ENCODE measurements around the gene PPP2R3C. TPM values are rescaled to one million over a fixed set of nuclear protein-coding genes. Genes with fewer than 3 reads are reported as not detected.
"Not testable (repeated sequence)": the region's sequence is repeated elsewhere in the genome, so short reads cannot be mapped to it uniquely, and the experiment has no call there.

Gene PPP2R3C
- total RNA-seq (2014; rRNA removed; shearing (Covaris generic)) = 20.6 and 23.7 TPM in 2 replicates

DNA sequence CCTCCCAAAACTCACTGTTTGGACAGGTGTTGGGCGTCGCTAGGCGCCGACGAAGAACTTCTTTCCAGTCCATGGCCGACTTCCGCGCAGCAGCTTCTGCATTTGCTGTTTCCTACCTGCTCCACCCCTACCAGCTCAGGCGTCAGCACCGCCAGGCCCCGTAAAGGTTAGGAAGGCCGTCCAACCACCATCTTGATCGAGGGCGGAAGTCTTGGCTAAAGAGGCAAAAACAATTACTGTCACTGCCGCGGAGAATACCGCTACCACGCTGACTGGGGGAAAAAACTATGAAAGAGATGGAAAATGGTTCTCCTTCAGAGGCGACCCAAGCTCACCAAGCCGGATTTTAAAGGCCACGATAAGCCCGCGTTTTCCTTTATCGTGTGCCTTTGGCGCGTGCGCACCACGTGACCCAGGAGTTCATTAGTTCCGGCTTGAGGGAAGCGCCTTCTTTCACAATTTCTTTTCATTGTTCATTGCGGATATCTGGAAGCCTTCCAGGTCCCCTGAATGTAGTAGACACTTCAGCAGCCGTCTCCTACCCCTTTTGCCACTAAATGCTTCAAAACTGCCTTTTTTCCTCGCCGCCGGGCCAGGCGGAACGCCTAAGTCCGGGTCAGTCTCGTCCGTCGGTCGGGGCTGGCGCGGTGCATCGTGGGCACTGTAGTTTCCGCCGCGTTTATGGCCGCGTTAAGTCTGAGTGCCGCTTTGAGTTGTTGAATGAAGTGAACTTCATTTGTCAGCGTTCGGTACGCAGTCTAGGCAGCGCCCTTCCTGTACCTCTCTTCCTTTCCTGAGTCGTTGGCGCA, at the start of gene PPP2R3C, which contains the start of gene PRORP:
Gene PPP2R3C, minus strand, starts transcription at position 104 of the 809 bp plus-strand sequence. Its CDS starts 31 bp downstream, at position 73.
Gene PRORP, plus strand, starts transcription at position 666 of the 809 bp plus-strand sequence. CDS start 694 bp downstream, outside the sequence.
- DNase-seq (ENCODE audit: low read depth) = peak; percentile 98

GRCh38 chr14:35167496-35167895, 45.7 kb upstream of the PPP2R3C start:
- DNase-seq (ENCODE audit: low read depth) = no peak

DNA sequence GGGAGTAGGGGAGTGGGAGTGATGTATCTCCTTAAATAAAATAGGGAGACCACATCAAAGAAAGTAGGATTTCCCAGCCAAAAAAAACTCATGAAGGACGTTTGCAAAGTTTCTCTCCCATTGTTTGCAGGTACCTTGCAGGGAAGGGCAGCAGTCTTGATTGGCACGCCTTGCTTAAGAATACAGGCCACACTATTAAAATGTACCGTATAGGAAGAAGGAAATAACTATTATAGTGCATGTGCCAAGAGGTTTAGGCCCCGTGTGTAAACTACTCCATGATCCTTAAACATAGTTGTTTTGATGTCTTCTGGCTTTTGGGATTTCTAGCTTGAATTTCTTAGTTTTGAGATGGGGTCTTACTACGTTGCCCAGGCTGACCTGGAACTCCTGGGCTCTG, 43.1 kb upstream of the PPP2R3C start:
- DNase-seq (ENCODE audit: low read depth) = no peak

- no peak for DNase-seq (ENCODE audit: low read depth)
These were observed 41.6 kb upstream of the PPP2R3C start for GRCh38 chr14:35163384-35163783.

DNA sequence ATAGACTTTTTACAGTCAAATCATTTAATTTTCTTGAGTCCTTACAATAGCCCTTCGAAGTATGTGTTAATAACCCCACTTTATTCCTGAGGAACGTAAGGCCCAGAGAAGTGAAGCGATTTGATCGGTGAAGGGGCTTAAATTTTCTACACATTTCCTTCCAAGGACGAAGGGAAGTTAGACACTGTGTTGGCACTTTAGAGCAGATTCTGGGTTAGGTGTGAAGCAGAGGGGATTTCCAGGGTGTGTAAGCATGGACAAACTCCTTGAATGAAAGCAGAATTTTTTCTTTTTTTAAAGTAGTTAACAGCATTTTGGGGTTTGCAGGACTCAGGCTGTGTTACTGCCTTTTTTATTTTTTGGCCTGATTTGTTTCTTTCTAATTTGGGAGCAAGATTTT, 39.4 kb upstream of the PPP2R3C start:
- peak; percentile 12 for DNase-seq (ENCODE audit: low read depth)

DNA sequence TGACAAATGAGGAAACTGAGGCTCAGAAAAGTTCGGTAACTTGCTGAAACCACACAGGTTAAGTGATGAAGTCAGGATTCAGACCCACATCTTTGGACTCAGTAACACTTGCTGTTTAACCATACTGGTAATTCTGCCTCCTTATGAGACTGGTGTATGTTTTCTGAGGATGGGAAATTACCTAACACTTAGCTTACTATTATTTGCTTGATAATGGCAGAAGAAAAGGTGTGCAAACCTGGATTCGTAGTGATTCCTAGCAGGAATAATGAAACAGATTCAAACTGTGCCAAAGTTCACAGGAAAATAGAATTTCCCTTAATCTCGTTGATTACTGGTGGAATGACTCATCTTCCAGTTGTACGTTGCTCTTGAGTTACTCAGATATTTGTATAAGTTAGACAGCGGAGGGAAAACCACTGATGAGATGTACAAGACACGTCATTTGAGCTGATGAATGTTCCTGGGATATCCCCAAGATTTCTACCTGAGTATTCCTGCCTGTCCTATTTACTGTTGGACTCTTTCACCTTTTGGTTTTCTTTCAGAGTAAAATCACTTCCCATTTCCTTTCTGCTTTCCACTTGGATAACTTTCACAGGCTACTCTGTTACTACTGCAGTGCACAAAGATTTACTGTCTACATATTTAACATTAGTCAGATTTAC, 38.1 kb upstream of the PPP2R3C start:
- peak; percentile 94 for DNase-seq (ENCODE audit: low read depth)

GRCh38 chr14:35158951-35159653, 37.3 kb upstream of the PPP2R3C start:
- no peak for DNase-seq (ENCODE audit: low read depth)

GRCh38 chr14:35158491-35158890, 36.7 kb upstream of the PPP2R3C start:
- no peak for DNase-seq (ENCODE audit: low read depth)

DNA sequence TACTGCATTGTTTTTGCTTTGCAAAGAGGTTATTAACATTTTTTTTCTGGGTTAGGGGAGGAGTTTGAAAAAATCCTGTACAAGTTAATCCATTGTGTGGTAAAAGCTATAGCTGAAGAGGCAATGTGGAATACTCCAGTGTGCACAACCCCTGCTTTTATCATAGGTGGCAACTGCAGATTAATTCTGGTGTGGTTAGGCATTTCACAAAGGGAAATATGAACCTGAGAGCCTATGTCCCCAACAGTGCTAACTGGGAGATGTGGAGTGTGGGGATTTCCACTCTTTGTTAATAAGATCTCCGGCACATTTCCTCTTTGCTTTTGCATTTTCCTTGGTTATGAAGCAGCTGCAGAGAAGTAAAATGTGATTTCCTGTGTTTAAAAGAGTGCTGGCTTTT, 34.2 kb upstream of the PPP2R3C start:
- DNase-seq (ENCODE audit: low read depth) = peak; percentile 57

DNA sequence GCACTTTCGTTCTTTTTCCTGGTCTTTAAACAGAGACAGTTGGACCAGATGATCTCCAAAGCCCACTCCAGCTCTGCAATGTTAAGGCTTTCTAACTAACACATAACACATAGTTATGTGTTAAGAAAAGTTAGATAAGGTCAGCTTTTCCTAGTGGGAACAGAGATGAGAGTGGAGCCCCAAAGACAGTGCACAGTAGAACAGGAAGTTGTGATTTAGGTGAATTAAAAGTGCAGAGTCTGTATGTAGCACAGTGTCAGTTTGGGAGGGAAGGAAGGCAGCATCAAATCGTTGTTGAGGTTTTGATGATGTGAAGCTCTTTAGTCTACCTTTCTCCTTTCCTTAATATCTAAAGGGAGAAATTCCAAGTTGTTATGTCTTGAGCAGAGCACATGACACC, 32.2 kb upstream of the PPP2R3C start:
- DNase-seq (ENCODE audit: low read depth) = no peak

- not testable (repeated sequence) for DNase-seq (ENCODE audit: low read depth)
These were observed 30.7 kb upstream of the PPP2R3C start for GRCh38 chr14:35152531-35152930.

DNA sequence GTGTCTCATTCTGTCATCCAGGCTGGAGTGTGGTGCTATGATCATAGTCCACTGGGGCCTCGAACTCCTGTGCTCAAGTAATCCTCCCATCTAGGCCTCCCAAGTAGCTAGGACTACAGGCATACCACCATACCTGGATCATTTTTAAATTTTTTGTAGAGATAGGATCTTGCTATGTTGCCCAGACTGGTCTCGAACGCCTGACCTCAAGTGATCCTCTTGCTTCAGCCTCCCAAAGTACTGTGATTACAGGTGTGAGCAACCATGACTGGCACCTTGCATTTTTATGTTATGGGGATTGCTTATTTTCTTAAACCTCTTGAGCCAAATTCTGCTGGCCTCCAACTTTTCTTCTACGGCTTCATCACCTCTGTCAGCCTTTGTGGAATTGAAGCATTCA, 27.4 kb upstream of the PPP2R3C start:
- DNase-seq (ENCODE audit: low read depth) = no peak

GRCh38 chr14:35147711-35148110, 25.9 kb upstream of the PPP2R3C start:
- DNase-seq (ENCODE audit: low read depth) = no peak

GRCh38 chr14:35147186-35147585, 25.4 kb upstream of the PPP2R3C start:
- no peak for DNase-seq (ENCODE audit: low read depth)

DNA sequence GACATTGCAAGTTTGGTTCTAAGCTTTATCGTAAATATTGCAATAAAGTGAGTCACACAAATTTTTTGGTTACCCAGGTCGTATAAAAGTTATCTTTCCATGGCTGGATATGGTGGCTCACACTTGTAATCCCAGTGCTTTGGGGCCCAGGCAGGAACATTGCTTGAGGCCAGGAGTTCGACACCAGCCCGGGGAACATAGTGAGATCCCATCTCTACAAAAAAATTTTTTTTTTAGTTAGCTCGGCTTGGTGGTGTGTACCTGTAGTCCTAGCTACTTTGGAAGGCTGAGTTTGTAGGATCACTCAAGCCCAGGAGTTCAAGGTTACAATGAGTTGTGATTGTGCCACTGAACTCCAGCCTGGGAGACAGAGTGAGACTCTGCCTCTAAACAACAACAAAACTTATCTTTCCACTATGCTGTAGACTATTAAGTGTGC, 24.9 kb upstream of the PPP2R3C start:
- DNase-seq (ENCODE audit: low read depth) = peak; percentile 34

DNA sequence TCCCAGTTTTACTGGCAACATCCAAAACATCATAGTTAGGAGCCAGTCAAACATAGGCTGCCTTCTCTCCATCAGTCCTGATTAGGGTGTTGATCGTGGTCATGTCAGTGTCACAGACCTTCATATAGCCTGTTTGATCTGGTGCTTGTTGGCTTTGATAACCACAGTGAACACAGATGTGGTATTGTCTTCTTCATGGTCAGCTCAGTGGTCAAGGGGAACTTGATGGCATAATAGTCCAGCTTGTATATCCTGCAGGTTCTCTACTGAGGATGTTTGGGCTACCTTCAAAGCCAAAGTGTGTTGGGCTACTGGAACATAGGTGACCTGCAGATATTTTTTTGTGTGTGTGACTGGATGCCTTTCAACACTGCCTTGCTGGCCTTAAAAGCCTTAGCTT, 22.2 kb upstream of the PPP2R3C start:
- no peak for DNase-seq (ENCODE audit: low read depth)

DNA sequence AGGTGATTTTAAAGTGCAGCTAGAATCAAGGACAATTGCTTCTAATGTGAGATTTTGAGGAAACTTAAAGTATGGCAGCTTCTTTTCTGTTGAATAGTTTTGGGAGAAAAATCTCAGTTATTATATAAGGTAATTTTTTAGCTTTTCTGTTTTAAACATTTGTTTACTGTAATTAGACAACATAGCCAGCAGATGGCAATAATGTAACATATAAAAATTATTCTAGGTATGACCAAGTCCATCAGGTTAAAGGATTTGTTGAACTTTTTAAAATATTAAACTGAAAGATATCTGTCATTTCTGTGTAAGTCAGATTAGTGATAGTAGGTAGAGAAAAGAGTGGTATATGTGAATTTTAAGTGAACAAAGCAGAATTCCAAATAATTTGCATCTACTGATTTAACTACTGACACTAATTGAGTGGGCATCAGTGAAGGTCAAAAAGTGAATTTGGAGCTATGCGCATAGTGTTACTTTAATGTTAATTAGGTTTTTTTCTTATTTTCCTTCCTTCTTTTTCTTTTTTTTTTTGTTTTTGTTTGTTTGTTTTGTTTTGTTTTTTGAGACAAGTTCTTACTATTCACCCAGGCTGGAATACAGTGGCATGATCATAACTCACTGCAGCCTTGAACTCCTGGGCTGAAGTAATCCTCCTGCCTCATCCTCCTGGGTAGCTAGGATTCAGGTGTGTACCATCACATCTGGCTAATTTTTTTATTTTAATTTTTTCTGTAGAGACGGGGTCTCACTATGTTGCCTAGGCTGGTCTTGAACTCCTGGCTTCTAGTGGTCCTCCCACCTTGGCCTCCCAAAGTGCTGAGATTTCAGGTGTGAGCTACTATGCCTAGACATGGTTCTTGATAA, 19.2 kb upstream of the PPP2R3C start:
- DNase-seq (ENCODE audit: low read depth) = peak; percentile 35

DNA sequence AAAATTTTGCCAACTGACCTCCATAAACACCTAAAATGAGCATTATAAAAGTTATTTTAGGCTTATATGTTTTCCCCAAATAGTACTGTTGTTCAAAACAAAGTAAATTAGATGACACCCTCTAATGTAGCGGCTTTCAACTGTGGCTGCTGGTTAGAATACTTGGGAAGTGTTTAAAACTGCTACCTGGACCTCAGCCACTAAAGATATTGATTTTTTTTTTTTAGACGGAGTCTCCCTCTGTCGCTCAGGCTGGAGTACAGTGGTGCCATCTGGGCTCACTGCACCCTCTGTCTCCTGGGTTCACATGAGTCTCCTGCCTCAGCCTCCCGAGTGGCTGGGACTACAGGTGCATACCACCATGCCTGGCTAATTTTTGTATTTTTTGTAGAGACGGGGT, 16.8 kb upstream of the PPP2R3C start:
- DNase-seq (ENCODE audit: low read depth) = no peak

- DNase-seq (ENCODE audit: low read depth) = peak; percentile 65
These were observed 12.7 kb upstream of the PPP2R3C start for GRCh38 chr14:35134329-35135123.

DNA sequence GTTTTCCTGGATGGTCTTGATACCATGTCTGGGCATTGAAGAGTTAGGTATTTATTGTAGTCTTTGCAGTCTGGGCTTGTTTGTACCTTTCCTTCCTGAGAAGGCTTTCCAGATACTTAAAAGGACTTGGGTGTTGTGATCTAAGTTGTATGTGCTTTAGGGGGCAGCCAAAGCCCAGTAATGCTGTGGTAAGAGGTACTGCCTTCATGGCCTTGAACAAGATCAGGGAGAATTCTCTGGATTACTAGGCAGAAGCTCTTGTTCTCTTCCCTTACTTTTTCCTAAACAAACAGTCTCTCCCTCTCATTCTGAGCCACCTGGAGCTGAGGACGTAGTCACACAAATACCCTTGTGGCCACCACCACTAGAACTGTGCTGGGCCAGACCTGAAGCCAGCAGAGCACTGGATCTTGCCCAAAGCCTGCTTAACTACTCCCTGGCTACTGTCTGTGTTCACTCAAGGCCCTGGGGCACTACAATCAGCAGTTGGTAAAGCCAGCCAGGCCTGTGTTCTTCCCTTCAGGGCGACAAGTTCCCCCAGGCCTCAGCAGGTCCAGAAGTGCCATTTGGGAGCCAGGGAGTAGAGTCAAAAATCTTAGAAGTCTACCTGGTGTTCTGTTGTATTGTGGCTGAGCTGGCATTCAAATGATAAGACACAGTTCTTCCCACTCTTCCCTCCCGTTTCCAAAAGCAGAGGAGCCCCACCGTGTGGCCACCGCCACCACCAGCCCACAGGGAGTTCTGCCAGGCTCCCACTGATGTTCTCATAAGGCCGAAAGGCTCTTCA, 11.9 kb upstream of the PPP2R3C start:
- no peak for DNase-seq (ENCODE audit: low read depth)
